Common myeloid progenitor, CD34-positive (primary cell): ENCODE data around the gene SDK2.

ENCODE experiments used
- CTCF ChIA-PET: fragments of 350-600 bp; sonication (Branson Sonifier 250); formaldehyde crosslinking; loops from one replicate; lab custom pipeline; 2021; ENCODE audit warnings: antibody characterized with exemption; lab: Charles Lee
- POLR2A ChIA-PET: fragments of 350-600 bp; sonication (Branson Sonifier 250); formaldehyde crosslinking; loops from one replicate; lab custom pipeline; 2021; ENCODE audit warnings: antibody characterized with exemption; lab: Charles Lee
- DNase-seq, 3 donors: peaks; one replicate each; pipeline versions ENCODE4 v3.0.0 to v3.0.0-alpha.2; 2013
- H3K27ac ChIP-seq, 2 experiments: 1 replicate in 1 of 2; 2 replicates in 1 of 2; pipeline ENCODE4 v1.7.0; 2013; ENCODE audit warnings: inconsistent platforms in 2 of 2, low read length in 2 of 2, mild to moderate bottlenecking in 2 of 2, low read depth in 1 of 2, moderate library complexity in 1 of 2; ENCODE audit not compliant: severe bottlenecking in 2 of 2, insufficient read depth in 1 of 2, poor library complexity in 1 of 2
- H3K27me3 ChIP-seq, 5 experiments: replicated peaks in 2 of 5; 1 replicate in 3 of 5; 2 replicates in 2 of 5; pipeline versions ENCODE4 v1.6.1 to v1.7.0; 2013; ENCODE audit warnings: low read length in 4 of 5, mild to moderate bottlenecking in 2 of 5, moderate library complexity in 2 of 5, inconsistent platforms in 1 of 5; ENCODE audit not compliant: insufficient read depth in 5 of 5, control insufficient read depth in 4 of 5
- H3K36me3 ChIP-seq, 4 experiments: 1 replicate in 2 of 4; 2 replicates in 2 of 4; pipeline versions ENCODE4 v1.6.1 to v1.7.0; 2013; ENCODE audit warnings: low read length in 3 of 4, control low read depth in 1 of 4, mild to moderate bottlenecking in 1 of 4; ENCODE audit not compliant: control insufficient read depth in 4 of 4, insufficient read depth in 4 of 4
- H3K4me1 ChIP-seq, 4 experiments: 1 replicate in 3 of 4; 2 replicates in 1 of 4; pipeline versions ENCODE4 v1.6.1 to v1.7.1; 2013; ENCODE audit warnings: low read length in 3 of 4, mild to moderate bottlenecking in 3 of 4, control low read depth in 1 of 4, inconsistent platforms in 1 of 4, moderate library complexity in 1 of 4; ENCODE audit not compliant: control insufficient read depth in 4 of 4, insufficient read depth in 4 of 4; ENCODE audit errors: control extremely low read depth in 1 of 4
- H3K4me3 ChIP-seq, 7 experiments: 1 replicate in 4 of 7; 2 replicates in 3 of 7; pipeline versions ENCODE4 v1.5.1 to v1.7.0; 2013; ENCODE audit warnings: mild to moderate bottlenecking in 7 of 7, low read length in 6 of 7, moderate library complexity in 6 of 7, inconsistent platforms in 2 of 7, low read depth in 2 of 7, control low read depth in 1 of 7; ENCODE audit not compliant: insufficient read depth in 4 of 7, control insufficient read depth in 1 of 7; ENCODE audit errors: extremely low read depth in 1 of 7
- H3K9me3 ChIP-seq, 5 experiments: 1 replicate in 4 of 5; 2 replicates in 1 of 5; pipeline versions ENCODE4 v1.6.1 to v1.7.1; 2013; ENCODE audit warnings: low read length in 4 of 5, mild to moderate bottlenecking in 2 of 5, inconsistent platforms in 1 of 5, low read depth in 1 of 5, moderate library complexity in 1 of 5; ENCODE audit not compliant: control insufficient read depth in 4 of 5, insufficient read depth in 2 of 5; ENCODE audit errors: control extremely low read depth in 1 of 5
- WGBS: methylation state at CpG from one replicate; pipeline ENCODE4 v1.1.5; 2013; ENCODE audit not compliant: insufficient coverage; 5-methylcytosine and 5-hydroxymethylcytosine counted together

The SDK2 gene

GRCh38 chr17:73365906-73366623 lies 278.2 kb downstream of the SDK2 start:
- no peaks in the 10 kb centered on the region for H3K9me3 ChIP-seq
- POLR2A ChIA-PET: no interaction called here
- peaks cover 0 to 3% (median under 1%) of the 10 kb centered on the region in 4 experiments for H3K4me1 ChIP-seq
- H3K36me3 ChIP-seq: peaks cover 0 to 18% (median 0%) of the 10 kb centered on the region in 4 experiments
- no peaks in the 10 kb centered on the region for H3K27me3 ChIP-seq
- H3K27ac ChIP-seq: no peak overlapping the region
- no peak for DNase-seq
- CTCF ChIA-PET: interaction anchor here (1.2 to 8.2 kb wide), 3 partner anchors 9 to 111 kb away, joined by 3 to 133 read pairs (median 4); no protein-coding TSS in a partner anchor
- WGBS: 97% methylated on average over 17 of the region's 23 CpGs
- no peak overlapping the region for H3K4me3 ChIP-seq

- 90% methylated on average over 18 of the region's 20 CpGs for WGBS
- Histone ChIP-seq H3K4me3 (no peak overlapping the region), H3K4me1 (no peaks in the 10 kb centered on the region), H3K9me3 (no peaks in the 10 kb centered on the region), H3K27me3 (no peaks in the 10 kb centered on the region), H3K27ac (no peak overlapping the region), H3K36me3 (peaks cover 0 to 18% (median 0%) of the 10 kb centered on the region in 4 experiments)
- DNase-seq: no peak
- ChIA-PET POLR2A (no interaction called here), CTCF (interaction anchor here (1.4 to 8.2 kb wide), 2 partner anchors 107 to 111 kb away, joined by 4 to 133 read pairs; no protein-coding TSS in a partner anchor)
Observed at GRCh38 chr17:73365301-73365874, 278.9 kb downstream of the SDK2 start.

GRCh38 chr17:73364155-73364522 lies 280.1 kb downstream of the SDK2 start:
- Histone ChIP-seq H3K27ac (no peak overlapping the region), H3K4me1 (no peaks in the 10 kb centered on the region), H3K27me3 (no peaks in the 10 kb centered on the region), H3K36me3 (peaks cover 0 to 16% (median 0%) of the 10 kb centered on the region in 4 experiments), H3K4me3 (no peak overlapping the region), H3K9me3 (no peaks in the 10 kb centered on the region)
- CTCF ChIA-PET: interaction anchor here (1.0 kb wide), 1 partner anchor 108 kb away, joined by 3 read pairs; no protein-coding TSS in a partner anchor
- DNase-seq: no peak
- WGBS: 100% methylated on average over 3 of the region's 4 CpGs
- POLR2A ChIA-PET: no interaction called here

GRCh38 chr17:73363442-73364154 lies 280.6 kb downstream of the SDK2 start:
- no peak overlapping the region for H3K27ac ChIP-seq
- POLR2A ChIA-PET: no interaction called here
- 90% methylated on average over 5 of the region's 8 CpGs for whole genome bisulfite sequencing
- H3K27me3 ChIP-seq: no peaks in the 10 kb centered on the region
- H3K9me3 ChIP-seq: no peaks in the 10 kb centered on the region
- DNase-seq: no peak
- CTCF ChIA-PET: interaction anchor here (0.7 to 1.0 kb wide), 2 partner anchors 107 to 108 kb away, joined by 3 read pairs; no protein-coding TSS in a partner anchor
- no peak overlapping the region for H3K4me3 ChIP-seq
- no peaks in the 10 kb centered on the region for H3K4me1 ChIP-seq
- peaks cover 0 to 14% (median 0%) of the 10 kb centered on the region in 4 experiments for H3K36me3 ChIP-seq

- Histone ChIP-seq H3K4me1 (no peaks in the 10 kb centered on the region), H3K27me3 (no peaks in the 10 kb centered on the region), H3K36me3 (peaks cover 0 to 11% (median 0%) of the 10 kb centered on the region in 4 experiments), H3K27ac (no peak overlapping the region), H3K4me3 (no peak overlapping the region), H3K9me3 (no peaks in the 10 kb centered on the region)
- POLR2A ChIA-PET: no interaction called here
- CTCF ChIA-PET: interaction anchor here (0.6 to 1.3 kb wide), 3 partner anchors 107 to 154 kb away, joined by 3 to 5 read pairs (median 3); no protein-coding TSS in a partner anchor
- WGBS: 92% methylated on average over 11 of the region's 11 CpGs
- no peak for DNase-seq
Observed at GRCh38 chr17:73362697-73363096, 281.5 kb downstream of the SDK2 start.

GRCh38 chr17:73360961-73361761 lies 283.1 kb downstream of the SDK2 start:
- CTCF ChIA-PET: interaction anchor here (0.7 to 1.3 kb wide), 2 partner anchors 106 to 118 kb away, joined by 4 to 5 read pairs; no protein-coding TSS in a partner anchor
- Histone ChIP-seq H3K4me3 (no peak overlapping the region), H3K9me3 (no peaks in the 10 kb centered on the region), H3K27ac (no peak overlapping the region), H3K27me3 (no peaks in the 10 kb centered on the region), H3K4me1 (no peaks in the 10 kb centered on the region), H3K36me3 (peaks cover 0 to 9% (median 0%) of the 10 kb centered on the region in 4 experiments)
- no peak for DNase-seq
- POLR2A ChIA-PET: no interaction called here
- WGBS: 89% methylated on average over 25 of the region's 29 CpGs
